Liver (tissue), 3 donors: ENCODE measurements around the gene KRT14.
"Not testable (repeated sequence)": the region's sequence is repeated elsewhere in the genome, so short reads cannot be mapped to it uniquely, and the experiment has no call there.

Experiments
- CTCF ChIP-seq: fragments of 150-350 bp; IDR thresholded peaks from 2 replicates; pipeline ENCODE4 v1.5.1; 2017; ENCODE audit warnings: improper control_type of control experiment, low read depth, low read length; ENCODE audit not compliant: missing input control
- EGR1 ChIP-seq, 2 donors: IDR thresholded peaks; 2 replicates each; pipeline ENCODE4 v1.6.1; 2016 to 2018; ENCODE audit warnings: antibody characterized with exemption in 2 of 2, low read depth in 2 of 2
- HNF4G ChIP-seq: IDR thresholded peaks from 2 replicates; pipeline ENCODE4 v1.6.1; 2016; ENCODE audit warnings: antibody characterized with exemption
- JUND ChIP-seq, 2 donors: IDR thresholded peaks; 2 replicates each; pipeline ENCODE4 v1.6.1; 2016; ENCODE audit warnings: antibody characterized with exemption in 2 of 2
- RAD21 ChIP-seq, 2 donors: IDR thresholded peaks; 2 replicates each; pipeline ENCODE4 v1.6.1; 2016; ENCODE audit warnings: antibody characterized with exemption in 2 of 2, mild to moderate bottlenecking in 2 of 2
- REST ChIP-seq: IDR thresholded peaks from 2 replicates; pipeline ENCODE4 v1.6.1; 2016; ENCODE audit warnings: antibody characterized with exemption, mild to moderate bottlenecking
- RXRA ChIP-seq, 2 donors: IDR thresholded peaks; 2 replicates each; pipeline ENCODE4 v1.6.1; 2017 to 2018; ENCODE audit warnings: antibody characterized with exemption in 2 of 2, mild to moderate bottlenecking in 1 of 2
- TF ChIP-seq, protein P1 (sequence below): IDR thresholded peaks from 2 replicates; pipeline ENCODE4 v1.6.1; 2016; ENCODE audit warnings: antibody characterized with exemption
- TF ChIP-seq, protein P2 (sequence below): IDR thresholded peaks from 2 replicates; pipeline ENCODE4 v1.6.1; 2016; ENCODE audit warnings: antibody characterized with exemption
- donor health status: healthy.
- donor health status: healthy.

GRCh38 chr17:41626028-41626913 lies 39.6 kb upstream of the KRT14 start:
- not testable (repeated sequence) for TF ChIP-seq RXRA (IDR thresholded peaks at IDR 0.05); CTCF; JUND (IDR thresholded peaks at IDR 0.05); REST; RAD21 (IDR thresholded peaks at IDR 0.05); EGR1 (IDR thresholded peaks at IDR 0.05; ENCODE audit: low read depth in 2 of 2); HNF4G
- TF ChIP-seq, protein P1, sequence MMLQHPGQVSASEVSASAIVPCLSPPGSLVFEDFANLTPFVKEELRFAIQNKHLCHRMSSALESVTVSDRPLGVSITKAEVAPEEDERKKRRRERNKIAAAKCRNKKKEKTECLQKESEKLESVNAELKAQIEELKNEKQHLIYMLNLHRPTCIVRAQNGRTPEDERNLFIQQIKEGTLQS = not testable (repeated sequence)
- TF ChIP-seq, protein P2, sequence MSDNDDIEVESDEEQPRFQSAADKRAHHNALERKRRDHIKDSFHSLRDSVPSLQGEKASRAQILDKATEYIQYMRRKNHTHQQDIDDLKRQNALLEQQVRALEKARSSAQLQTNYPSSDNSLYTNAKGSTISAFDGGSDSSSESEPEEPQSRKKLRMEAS = not testable (repeated sequence)
